Activated CD8-positive, alpha-beta T cell treated with anti-CD3 and anti-CD28 coated beads for 36 hours (primary cell): Measurements from ENCODE around the gene HADHA. TPM values are rescaled to one million over a fixed set of nuclear protein-coding genes. Genes with fewer than 3 reads are reported as not detected.

Experiments
- ATAC-seq: fragments of 200-7000 bp; cut with Tn5 transposase; one replicate; pipeline ENCODE4 v1.10.0; 2021; ENCODE audit warnings: mild to moderate bottlenecking, moderate library complexity
- CTCF ChIA-PET: fragments of 350-600 bp; sonication (Branson Sonifier 250); formaldehyde crosslinking; loops from one replicate; lab custom pipeline; 2021; ENCODE audit warnings: antibody characterized with exemption; lab: Charles Lee
- POLR2A ChIA-PET: fragments of 350-600 bp; sonication (Branson Sonifier 250); formaldehyde crosslinking; loops from one replicate; lab custom pipeline; 2021; ENCODE audit warnings: antibody characterized with exemption; lab: Charles Lee
- DNase-seq: peaks from one replicate; pipeline ENCODE4 v3.0.0-alpha.2; 2020
- H3K27ac Mint-ChIP-seq: one replicate; pipeline ENCODE4 v1.8.0; 2021; ENCODE audit warnings: mild to moderate bottlenecking, mixed read lengths
- H3K27me3 Mint-ChIP-seq: one replicate; pipeline ENCODE4 v1.8.0; 2021; ENCODE audit warnings: mixed read lengths
- H3K36me3 Mint-ChIP-seq: one replicate; pipeline ENCODE4 v1.8.0; 2021; ENCODE audit warnings: low read depth, mixed read lengths
- H3K4me1 Mint-ChIP-seq: one replicate; pipeline ENCODE4 v1.8.0; 2021; ENCODE audit warnings: low read depth, mixed read lengths
- H3K4me3 Mint-ChIP-seq: one replicate; pipeline ENCODE4 v1.8.0; 2021; ENCODE audit warnings: mild to moderate bottlenecking, moderate library complexity, mixed read lengths
- H3K9me3 Mint-ChIP-seq: one replicate; pipeline ENCODE4 v1.8.0; 2021; ENCODE audit warnings: mixed read lengths
- CTCF ChIP-seq: fragments of 200-600 bp; IDR thresholded peaks from one replicate; pipeline ENCODE4 v1.8.0; 2022; ENCODE audit warnings: antibody characterized with exemption, mild to moderate bottlenecking
- intact Hi-C: fragments of 100-400 bp; cut with micrococcal nuclease; formaldehyde crosslinking; loops from one replicate; pipeline ENCODE4 v1.10.0; 2022
- total RNA-seq, 2 experiments: library from RNA; stranded (reverse); gene quantifications; one replicate each; pipeline ENCODE4 v1.2.3, GENCODE V29; 2021

HADHA gene
- total RNA-seq, 2 experiments from 2014 or later = 118 to 120 TPM

GRCh38 chr2:26284132-26284531, 39.7 kb upstream of the HADHA start:
- ChIA-PET POLR2A (interaction anchor here (1.3 to 1.8 kb wide), 2 partner anchors 9 to 16 kb away, joined by 3 to 5 read pairs; no protein-coding TSS in a partner anchor), CTCF (interaction anchor here (1.4 kb wide), 1 partner anchor 13 kb away, joined by 3 read pairs; no protein-coding TSS in a partner anchor)
- DNase-seq = no peak
- no peak for ATAC-seq
- Mint-ChIP-seq H3K4me3 (no peak overlapping the region), H3K27ac (no peak overlapping the region), H3K36me3 (peaks cover 34% of the 10 kb centered on the region), H3K4me1 (no peaks in the 10 kb centered on the region), H3K9me3 (no peaks in the 10 kb centered on the region), H3K27me3 (no peaks in the 10 kb centered on the region)
- TF ChIP-seq CTCF = no peak
- intact Hi-C loops = no loop called here

- no peaks in the 10 kb centered on the region for H3K9me3 Mint-ChIP-seq
- CTCF ChIA-PET = interaction anchor here (1.4 kb wide), 1 partner anchor 13 kb away, joined by 3 read pairs; no protein-coding TSS in a partner anchor
- H3K27me3 Mint-ChIP-seq = no peaks in the 10 kb centered on the region
These were observed 39.2 kb upstream of the HADHA start for GRCh38 chr2:26283606-26284005.

GRCh38 chr2:26281226-26281625, 36.8 kb upstream of the HADHA start:
- intact Hi-C loops = no loop called here
- Mint-ChIP-seq H3K27me3 (no peaks in the 10 kb centered on the region), H3K27ac (no peak overlapping the region), H3K9me3 (no peaks in the 10 kb centered on the region), H3K36me3 (peaks cover 36% of the 10 kb centered on the region), H3K4me3 (no peak overlapping the region), H3K4me1 (no peaks in the 10 kb centered on the region)
- CTCF ChIA-PET = interaction anchor here (1.1 kb wide), 1 partner anchor 29 kb away, joined by 3 read pairs; no protein-coding TSS in a partner anchor
- POLR2A ChIA-PET = no interaction called here
- DNase-seq (no peak), ATAC-seq (no peak)
- TF ChIP-seq CTCF = no peak

More at GRCh38 chr2:26283606-26284005, 39.2 kb upstream of the HADHA start:
- Mint-ChIP-seq H3K27ac (no peak overlapping the region), H3K4me3 (no peak overlapping the region), H3K36me3 (peaks cover 38% of the 10 kb centered on the region), H3K4me1 (no peaks in the 10 kb centered on the region)
- TF ChIP-seq CTCF = no peak
- POLR2A ChIA-PET = interaction anchor here (1.3 to 1.8 kb wide), 2 partner anchors 9 to 17 kb away, joined by 3 to 5 read pairs; no protein-coding TSS in a partner anchor
- DNase-seq (no peak), ATAC-seq (no peak)
- intact Hi-C loops = no loop called here

GRCh38 chr2:26279886-26280285, 35.5 kb upstream of the HADHA start:
- CTCF ChIA-PET = no interaction called here
- no peak for TF ChIP-seq CTCF
- H3K9me3 Mint-ChIP-seq = no peaks in the 10 kb centered on the region
- H3K4me1 Mint-ChIP-seq = no peaks in the 10 kb centered on the region
- H3K4me3 Mint-ChIP-seq = no peak overlapping the region
- POLR2A ChIA-PET = no interaction called here
- intact Hi-C loops = no loop called here
- H3K27ac Mint-ChIP-seq = no peak overlapping the region
- DNase-seq (no peak), ATAC-seq (no peak)
- H3K27me3 Mint-ChIP-seq = no peaks in the 10 kb centered on the region
- H3K36me3 Mint-ChIP-seq = peaks cover 31% of the 10 kb centered on the region

- Mint-ChIP-seq H3K36me3 (peaks cover 20% of the 10 kb centered on the region), H3K9me3 (no peaks in the 10 kb centered on the region), H3K27ac (no peak overlapping the region), H3K27me3 (no peaks in the 10 kb centered on the region), H3K4me3 (no peak overlapping the region), H3K4me1 (peaks cover 2% of the 10 kb centered on the region)
- DNase-seq (no peak), ATAC-seq (no peak)
- TF ChIP-seq CTCF = no peak
- ChIA-PET CTCF (no interaction called here), POLR2A (interaction anchor here (0.6 to 1.3 kb wide), 2 partner anchors 20 to 153 kb away, joined by 3 read pairs; no protein-coding TSS in a partner anchor)
- intact Hi-C loops = no loop called here
These were observed 32.2 kb upstream of the HADHA start for GRCh38 chr2:26276484-26277227.
